D721Med (cell line): ENCODE measurements around the gene SMYD2.
A peak's percentile ranks its signal among the peaks of the same experiment; 100 is the strongest.

Experiments used
- DNase-seq: peaks from one replicate; pipeline ENCODE4 v3.0.0; 2011; ENCODE audit warnings: low spot score; ENCODE audit not compliant: insufficient read length
- FAIRE-seq: peaks from 2 replicates; lab custom pipeline; 2011; peaks lifted over from hg19 to GRCh38; lab: Jason Lieb, UNC
- CTCF ChIP-seq: IDR thresholded peaks from 2 replicates; pipeline ENCODE4 v1.5.1; 2012; ENCODE audit warnings: mild to moderate bottlenecking, control low read depth; ENCODE audit not compliant: insufficient read depth; ENCODE audit errors: missing control alignments

The SMYD2 gene

GRCh38 chr1:214281021-214281719 is at the start of gene SMYD2:
Gene SMYD2, plus strand, starts transcription at chr1:214281159. Its CDS starts 96 bp downstream, at chr1:214281255.
- no peak for TF ChIP-seq CTCF
- FAIRE-seq (no peak), DNase-seq (peak; percentile 48)

GRCh38 chr1:214233856-214234634 is 46.9 kb upstream of the SMYD2 start:
- DNase-seq, result no peak
- TF ChIP-seq CTCF, result no peak
- peak; percentile 16 for FAIRE-seq

GRCh38 chr1:214234635-214235025 is 46.3 kb upstream of the SMYD2 start:
- FAIRE-seq (peak; percentile 56), DNase-seq (no peak)
- no peak for TF ChIP-seq CTCF

GRCh38 chr1:214236477-214236876 is 44.5 kb upstream of the SMYD2 start:
- FAIRE-seq (no peak), DNase-seq (no peak)
- no peak for TF ChIP-seq CTCF

GRCh38 chr1:214241060-214241459 is 39.9 kb upstream of the SMYD2 start:
- FAIRE-seq (no peak), DNase-seq (no peak)
- no peak for TF ChIP-seq CTCF

- TF ChIP-seq CTCF, result no peak
- FAIRE-seq, result no peak
These were observed 36.7 kb upstream of the SMYD2 start for GRCh38 chr1:214244252-214244651.

GRCh38 chr1:214244841-214245240 is 36.1 kb upstream of the SMYD2 start:
- TF ChIP-seq CTCF, result no peak
- DNase-seq, result no peak
- FAIRE-seq, result no peak

More at GRCh38 chr1:214244252-214244651, 36.7 kb upstream of the SMYD2 start:
- DNase-seq, result no peak
